Posterior cingulate gyrus (tissue), 11 donors: ENCODE data around the gene RNF213.
A peak's percentile ranks its signal among the peaks of the same experiment; 100 is the strongest.
"Not testable (repeated sequence)": the region's sequence is repeated elsewhere in the genome, so short reads cannot be mapped to it uniquely, and the experiment has no call there.

Experiments used
- DNase-seq, 10 donors: peaks; one replicate each; pipeline versions ENCODE4 v3.0.0 to v3.0.0-alpha.2; 2020 to 2021; ENCODE audit warnings: mixed read lengths in 3 of 10
- intact Hi-C: fragments of 100-400 bp; cut with DNase I; formaldehyde crosslinking; loops from one replicate; pipeline ENCODE4 v1.15.1; 2023

Gene RNF213

GRCh38 chr17:80394629-80395216, 134.1 kb downstream of the RNF213 start:
- intact Hi-C loops: no loop called here
- peak in 1 of 10 donors; percentile 74 for DNase-seq

GRCh38 chr17:80395402-80396151, 134.9 kb downstream of the RNF213 start:
- peak in 1 of 10 donors; percentile 43 for DNase-seq
- intact Hi-C loops: no loop called here

GRCh38 chr17:80396157-80397033, 135.7 kb downstream of the RNF213 start:
- intact Hi-C loops: no loop called here
- no peak for DNase-seq

- DNase-seq: peak in 1 of 10 donors; percentile 38
- intact Hi-C loops: no loop called here
Observed at GRCh38 chr17:80397034-80397387, 136.4 kb downstream of the RNF213 start.

- intact Hi-C loops: no loop called here
- no peak for DNase-seq
Observed at GRCh38 chr17:80397686-80398085, 137.0 kb downstream of the RNF213 start.

- intact Hi-C loops: not testable (repeated sequence)
- DNase-seq: peak in 1 of 10 donors; percentile 48
Observed at GRCh38 chr17:80401086-80401485, 140.4 kb downstream of the RNF213 start.

GRCh38 chr17:80402102-80402501, 141.4 kb downstream of the RNF213 start:
- intact Hi-C loops: not testable (repeated sequence)
- peak in 1 of 10 donors; percentile 64 for DNase-seq

GRCh38 chr17:80402959-80403358, 142.3 kb downstream of the RNF213 start:
- no peak for DNase-seq
- intact Hi-C loops: no loop called here

GRCh38 chr17:80406146-80406545, 145.5 kb downstream of the RNF213 start:
- DNase-seq: no peak
- intact Hi-C loops: no loop called here

GRCh38 chr17:80407917-80408316, 147.3 kb downstream of the RNF213 start:
- DNase-seq, intact Hi-C loops: not testable (repeated sequence)

- no peak for DNase-seq
- intact Hi-C loops: no loop called here
Observed at GRCh38 chr17:80408872-80409271, 148.2 kb downstream of the RNF213 start.

GRCh38 chr17:80409626-80410025, 149.0 kb downstream of the RNF213 start:
- peak in 1 of 10 donors; percentile 60 for DNase-seq
- intact Hi-C loops: no loop called here

- DNase-seq, intact Hi-C loops: not testable (repeated sequence)
Observed at GRCh38 chr17:80410441-80411087, 149.9 kb downstream of the RNF213 start.

GRCh38 chr17:80413771-80414507, 153.3 kb downstream of the RNF213 start:
- peak in 2 of 10 donors; percentile 48 to 55 for DNase-seq
- intact Hi-C loops: loop anchor here (2.0 kb wide), 1 partner anchor 41 kb away; no protein-coding TSS in a partner anchor

GRCh38 chr17:80414508-80414802, 153.8 kb downstream of the RNF213 start:
- intact Hi-C loops: loop anchor here (2.0 kb wide), 1 partner anchor 40 kb away; no protein-coding TSS in a partner anchor
- DNase-seq: no peak

GRCh38 chr17:80414803-80415625, 154.4 kb downstream of the RNF213 start, which contains the start of gene ENDOV:
Gene ENDOV (plus strand): TSS chr17:80415167. CDS start chr17:80415195, 28 bp downstream.
- DNase-seq: peak; percentile 90 to 99 (median 95)
- intact Hi-C loops: loop anchor here (2.0 kb wide), 1 partner anchor 40 kb away; no protein-coding TSS in a partner anchor

GRCh38 chr17:80415626-80416137, 155.0 kb downstream of the RNF213 start:
- DNase-seq: peak in 1 of 10 donors; percentile 74
- intact Hi-C loops: loop anchor here (2.0 kb wide), 1 partner anchor 39 kb away; no protein-coding TSS in a partner anchor

GRCh38 chr17:80416260-80416939, 155.7 kb downstream of the RNF213 start:
- intact Hi-C loops: no loop called here
- no peak for DNase-seq
